NCI-H187 treated with DMSO at 0.1 percent for 48 hours (cell line): Measurements from ENCODE around the gene TRRAP.

ENCODE experiments used
- DNase-seq: peaks from one replicate; lab custom pipeline; 2025; lab: John Stamatoyannopoulos, UW

The TRRAP gene

DNA sequence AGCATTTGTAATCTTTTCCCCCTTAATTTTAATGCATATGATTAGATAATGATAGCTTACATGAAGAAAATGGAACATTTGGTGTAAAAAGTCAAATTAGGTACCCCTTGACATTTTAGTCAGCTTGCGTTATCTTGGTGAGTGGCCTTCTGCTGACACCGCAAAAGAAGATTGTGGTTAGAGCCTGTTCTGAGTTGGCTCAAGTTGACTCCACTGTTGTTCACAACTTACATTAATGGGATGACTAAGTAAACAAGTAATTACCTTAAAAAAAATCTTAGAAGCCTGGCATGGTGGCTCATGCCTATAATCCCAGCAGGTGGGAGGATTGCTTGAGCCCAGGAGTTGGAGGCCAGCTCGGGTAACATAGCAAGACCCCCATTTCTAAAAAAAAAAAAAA, 24.2 kb downstream of the TRRAP start:
- DNase-seq = no peak

DNA sequence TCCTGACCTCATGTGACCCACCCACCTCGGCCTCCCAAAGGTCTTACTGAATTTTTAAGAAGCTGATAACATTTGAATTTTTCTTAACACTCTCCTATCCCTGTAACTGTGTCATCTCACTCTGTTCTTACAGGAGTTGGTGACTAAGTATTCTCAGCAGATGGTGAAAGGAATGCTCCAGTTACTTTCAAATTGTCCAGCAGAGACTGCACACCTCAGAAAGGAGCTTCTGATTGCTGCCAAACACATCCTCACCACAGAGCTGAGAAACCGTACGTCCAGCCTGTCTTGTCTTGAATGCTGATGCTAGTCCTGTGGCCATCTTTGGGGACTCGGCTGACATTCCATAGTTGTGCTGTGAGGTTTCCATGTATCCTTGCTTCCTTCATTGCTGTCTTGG, 24.9 kb downstream of the TRRAP start:
- DNase-seq = no peak

DNA sequence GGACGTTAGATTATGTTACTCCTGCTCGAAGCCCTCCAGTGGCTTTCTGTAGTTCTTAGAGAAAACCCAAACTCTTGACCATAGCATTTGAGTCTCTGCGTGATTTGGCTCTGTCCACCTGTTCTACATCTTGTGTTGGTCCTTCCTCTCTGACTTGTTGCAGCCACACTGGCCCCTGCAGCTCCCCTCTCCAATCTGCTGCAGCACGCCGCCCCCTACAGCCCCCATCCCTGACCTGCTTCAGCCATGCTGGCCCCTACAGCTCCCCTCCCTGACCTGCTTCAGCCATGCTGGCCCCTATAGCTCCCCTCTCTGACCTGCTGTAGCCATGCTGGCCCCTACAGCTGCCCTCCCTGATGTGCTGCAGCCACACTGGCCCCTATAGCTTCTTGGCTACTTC, 29.2 kb downstream of the TRRAP start:
- DNase-seq = no peak

DNA sequence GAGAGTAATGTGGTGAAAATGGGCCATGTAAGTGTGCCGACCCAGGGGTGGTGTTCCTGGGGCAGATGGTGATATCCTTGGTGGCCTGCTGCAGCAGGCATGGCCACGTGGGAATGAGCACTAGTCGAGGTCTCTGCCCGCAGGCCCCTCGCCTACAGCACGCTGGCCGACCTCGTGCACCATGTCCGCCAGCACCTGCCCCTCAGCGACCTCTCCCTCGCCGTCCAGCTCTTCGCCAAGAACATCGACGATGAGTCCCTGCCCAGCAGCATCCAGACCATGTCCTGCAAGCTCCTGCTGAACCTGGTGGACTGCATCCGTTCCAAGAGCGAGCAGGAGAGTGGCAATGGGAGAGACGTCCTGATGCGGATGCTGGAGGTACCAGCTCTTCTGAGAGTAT, 30.3 kb downstream of the TRRAP start:
- no peak for DNase-seq

DNA sequence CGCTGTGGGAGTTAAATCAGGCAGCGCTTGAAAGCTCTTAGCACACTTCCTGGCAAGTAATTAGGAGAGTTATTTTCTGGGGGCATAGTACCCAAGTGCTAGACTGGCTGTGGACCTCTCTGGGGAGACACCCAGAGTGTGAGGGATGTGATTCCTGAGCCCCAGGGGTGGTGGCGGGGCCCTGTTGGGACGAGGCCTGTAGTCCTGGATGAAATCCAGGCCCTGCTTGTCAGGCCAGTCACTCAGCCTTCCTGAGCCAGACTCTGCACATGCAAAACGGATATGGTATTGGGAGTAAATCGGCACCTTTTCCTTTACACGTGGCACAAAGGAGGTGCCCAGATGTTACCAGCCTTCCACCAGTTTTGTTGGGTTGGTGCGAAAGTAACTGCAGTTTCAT, 31.2 kb downstream of the TRRAP start:
- DNase-seq = no peak

DNA sequence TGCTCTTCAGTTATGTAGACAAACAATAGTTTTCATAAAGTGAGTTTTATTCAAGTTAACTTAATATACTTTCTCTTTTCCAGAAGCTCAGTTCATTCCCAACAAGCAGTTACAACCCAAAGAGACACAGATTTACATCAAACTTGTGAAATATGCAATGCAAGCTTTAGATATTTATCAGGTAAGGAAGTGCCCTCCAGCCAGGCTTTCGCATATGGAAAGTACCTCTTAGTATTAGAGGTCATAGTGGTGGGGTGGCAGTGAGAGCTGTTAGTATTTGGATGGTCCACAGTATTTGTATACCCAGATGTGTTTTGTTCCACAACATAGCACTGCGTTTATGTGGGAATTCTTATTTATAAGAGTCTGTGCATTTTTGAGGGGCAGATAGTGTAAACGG, 32.1 kb downstream of the TRRAP start:
- DNase-seq = no peak

DNA sequence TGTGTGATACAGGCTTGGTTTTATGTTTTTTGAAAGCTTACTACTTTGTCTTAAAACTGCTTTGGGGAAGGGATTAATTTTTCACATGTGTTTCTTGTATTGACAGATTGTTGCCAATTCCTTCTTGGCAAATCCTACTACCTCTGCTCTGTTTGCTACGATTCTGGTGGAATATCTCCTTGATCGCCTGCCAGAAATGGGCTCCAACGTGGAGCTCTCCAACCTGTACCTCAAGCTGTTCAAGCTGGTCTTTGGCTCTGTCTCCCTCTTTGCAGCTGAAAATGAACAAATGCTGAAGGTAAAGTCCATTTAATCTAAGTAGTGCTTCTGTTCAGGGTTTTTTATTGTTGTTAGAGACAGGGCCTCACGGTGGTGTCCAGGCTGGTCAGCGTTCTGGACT, 33.6 kb downstream of the TRRAP start:
- DNase-seq = no peak

DNA sequence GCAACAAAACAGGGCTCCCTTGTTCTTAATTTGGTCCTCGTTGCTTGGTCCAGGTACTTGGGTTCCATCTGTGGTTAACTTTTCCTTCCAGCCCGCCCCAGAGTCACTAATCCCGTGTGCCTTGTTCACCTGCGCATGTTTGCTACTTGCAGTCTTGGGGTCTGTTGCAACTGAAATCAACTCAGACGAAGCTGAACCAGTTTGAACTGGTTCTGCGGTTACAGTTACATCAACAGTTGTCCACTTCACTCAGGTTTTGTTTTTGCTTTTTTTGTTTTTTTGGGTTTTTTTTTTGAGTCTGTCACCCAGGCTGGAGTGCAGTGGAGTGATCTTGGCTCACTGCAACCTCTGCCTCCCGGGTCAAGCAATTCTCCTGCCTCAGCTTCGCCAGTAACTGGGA, 34.7 kb downstream of the TRRAP start:
- DNase-seq = no peak

DNA sequence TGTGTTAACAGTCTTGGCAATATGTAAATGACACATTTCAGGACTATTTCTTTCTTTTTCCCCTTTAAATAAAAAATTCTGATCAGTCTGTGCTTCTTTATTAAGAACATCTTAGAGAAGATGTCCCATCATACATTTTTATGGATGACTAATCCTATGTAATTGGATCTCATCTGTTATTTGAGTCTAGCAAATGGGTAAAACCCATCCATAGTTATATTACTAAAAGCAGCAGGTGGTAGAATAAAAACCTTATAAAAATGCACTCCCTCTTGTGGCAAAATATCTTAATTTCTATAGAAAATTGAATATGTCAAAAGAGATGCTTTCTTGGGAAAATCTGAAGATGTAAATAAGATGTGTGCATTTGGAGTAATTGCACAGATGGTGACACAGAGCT, 35.3 kb downstream of the TRRAP start:
- DNase-seq = no peak

DNA sequence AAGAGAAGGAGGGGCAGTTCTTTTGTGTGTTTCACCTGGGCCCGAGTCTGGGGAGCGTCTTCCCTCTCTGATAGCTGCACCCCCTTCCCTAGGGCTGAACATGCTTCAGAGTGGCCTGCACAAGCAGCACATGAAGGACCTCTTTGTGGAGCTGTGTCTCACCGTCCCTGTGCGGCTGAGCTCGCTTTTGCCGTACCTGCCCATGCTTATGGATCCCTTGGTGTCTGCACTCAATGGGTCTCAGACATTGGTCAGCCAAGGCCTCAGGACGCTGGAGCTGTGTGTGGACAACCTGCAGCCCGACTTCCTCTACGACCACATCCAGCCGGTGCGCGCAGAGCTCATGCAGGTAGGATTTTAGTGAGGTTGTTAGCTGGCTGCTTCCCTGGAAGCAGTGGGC, 39.0 kb downstream of the TRRAP start:
- DNase-seq = no peak

DNA sequence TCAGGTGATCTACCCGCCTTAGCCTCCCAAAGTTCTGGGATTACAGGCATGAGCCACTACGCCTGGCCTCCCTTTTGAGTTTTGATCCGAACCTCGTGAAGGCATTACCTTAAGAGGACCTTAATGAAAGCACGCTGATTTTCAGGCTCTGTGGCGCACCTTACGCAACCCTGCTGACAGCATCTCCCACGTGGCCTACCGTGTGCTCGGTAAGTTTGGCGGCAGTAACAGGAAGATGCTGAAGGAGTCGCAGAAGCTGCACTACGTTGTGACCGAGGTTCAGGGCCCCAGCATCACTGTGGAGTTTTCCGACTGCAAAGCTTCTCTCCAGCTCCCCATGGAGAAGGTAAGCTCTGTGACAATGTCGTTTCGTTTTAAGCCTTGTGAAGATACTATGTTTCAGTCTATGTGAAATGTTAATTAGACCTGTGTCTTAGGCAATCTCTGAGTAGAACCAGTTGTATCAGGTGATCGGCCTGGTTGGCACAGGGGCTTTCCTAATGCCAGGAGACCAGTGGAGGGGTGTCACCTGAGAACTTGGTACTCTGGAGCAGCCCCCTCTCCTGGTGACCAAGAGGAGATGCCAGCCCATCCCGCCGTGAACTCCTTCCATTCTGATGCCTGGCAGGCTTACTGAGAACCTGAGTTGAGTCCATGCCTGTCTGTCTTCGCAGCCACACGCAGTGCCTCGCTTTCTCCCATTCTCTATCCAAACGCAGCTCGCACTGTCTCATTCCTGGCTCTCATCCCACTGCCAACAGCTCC, 43.5 kb downstream of the TRRAP start:
- no peak for DNase-seq

DNA sequence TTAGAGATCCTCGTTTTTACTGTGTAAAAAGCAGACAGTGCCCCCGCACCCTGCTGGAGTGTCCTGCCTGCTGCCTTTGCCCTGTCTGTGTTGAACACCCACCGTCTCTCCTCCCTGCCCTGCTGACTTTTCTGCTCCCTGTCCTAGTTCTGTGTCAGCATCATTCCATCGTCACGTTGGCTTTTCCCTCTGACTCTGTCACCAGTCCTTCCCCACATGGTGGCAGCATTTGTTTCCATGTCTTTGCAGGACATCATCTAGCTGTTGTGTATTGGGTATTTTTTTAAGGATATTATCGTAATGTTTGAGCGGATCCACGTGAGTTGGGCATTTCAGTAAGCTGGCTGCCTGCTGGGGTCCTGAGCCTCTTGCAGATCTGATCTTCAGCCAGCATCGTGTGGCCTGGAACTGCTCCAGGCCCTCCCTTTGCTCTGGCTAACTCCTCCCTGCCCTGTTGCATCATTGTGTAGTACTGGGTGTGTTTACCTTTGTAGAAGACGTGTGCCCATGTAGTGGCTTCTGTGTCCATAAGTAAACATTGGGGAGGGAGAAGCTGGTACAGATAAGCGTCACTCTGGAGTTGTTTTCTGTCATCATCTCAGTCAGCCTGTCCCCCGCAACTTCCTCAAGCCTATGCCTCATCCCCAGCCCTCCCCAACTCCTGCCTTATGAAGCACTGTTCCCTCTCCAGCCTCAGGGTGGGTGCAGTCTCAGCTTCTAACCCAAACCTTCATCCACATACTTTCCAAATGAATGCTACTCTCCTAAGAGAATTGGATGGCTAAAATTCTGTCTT, 44.3 kb downstream of the TRRAP start:
- no peak for DNase-seq

DNA sequence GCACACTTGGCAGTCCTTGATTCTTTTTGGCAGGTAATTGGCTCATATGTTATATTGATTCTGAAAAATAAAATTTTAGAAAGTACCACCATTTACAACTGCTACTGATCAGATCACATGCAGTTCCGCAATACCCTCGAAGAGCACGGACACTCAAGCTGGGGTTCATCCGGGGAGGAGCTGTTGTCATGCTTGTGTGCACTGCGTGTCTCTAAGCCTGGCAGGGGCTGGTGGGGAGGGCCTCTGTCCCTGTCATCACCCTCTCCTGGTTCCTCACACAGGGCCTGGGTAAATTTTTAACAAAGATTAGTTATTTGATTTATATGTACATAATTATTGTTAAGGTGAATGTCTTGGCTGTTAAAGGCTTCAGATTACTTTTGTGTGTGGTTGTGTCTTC, 45.2 kb downstream of the TRRAP start:
- DNase-seq = no peak

DNA sequence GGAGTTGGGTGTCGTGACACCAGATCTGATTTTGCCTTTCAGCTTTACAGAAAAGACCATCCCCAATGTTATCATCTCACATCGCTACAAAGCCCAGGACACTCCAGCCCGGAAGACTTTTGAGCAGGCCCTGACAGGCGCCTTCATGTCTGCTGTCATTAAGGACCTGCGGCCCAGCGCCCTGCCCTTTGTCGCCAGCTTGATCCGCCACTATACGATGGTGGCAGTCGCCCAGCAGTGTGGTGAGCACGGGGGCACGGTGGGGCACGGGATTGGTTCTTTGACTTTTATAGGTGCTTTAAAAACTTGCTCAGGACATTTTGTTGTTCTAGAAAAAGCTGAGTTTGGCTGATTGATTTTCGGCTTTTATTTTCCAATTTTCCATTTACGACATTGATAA, 48.8 kb downstream of the TRRAP start:
- DNase-seq = no peak

DNA sequence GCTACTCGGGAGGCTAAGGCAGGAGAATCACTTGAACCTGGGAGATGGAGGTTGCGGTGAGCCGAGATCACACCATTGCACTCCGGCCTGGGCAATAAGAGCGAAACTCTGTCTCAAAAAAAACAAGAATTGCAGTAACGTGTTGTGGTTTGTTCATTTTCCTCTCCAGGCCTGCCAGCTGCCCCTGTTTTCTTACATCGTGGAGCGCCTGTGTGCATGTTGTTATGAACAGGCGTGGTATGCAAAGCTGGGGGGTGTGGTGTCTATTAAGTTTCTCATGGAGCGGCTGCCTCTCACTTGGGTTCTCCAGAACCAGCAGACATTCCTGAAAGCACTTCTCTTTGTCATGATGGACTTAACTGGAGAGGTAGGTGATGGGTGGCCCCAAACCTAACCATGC, 52.1 kb downstream of the TRRAP start:
- no peak for DNase-seq

DNA sequence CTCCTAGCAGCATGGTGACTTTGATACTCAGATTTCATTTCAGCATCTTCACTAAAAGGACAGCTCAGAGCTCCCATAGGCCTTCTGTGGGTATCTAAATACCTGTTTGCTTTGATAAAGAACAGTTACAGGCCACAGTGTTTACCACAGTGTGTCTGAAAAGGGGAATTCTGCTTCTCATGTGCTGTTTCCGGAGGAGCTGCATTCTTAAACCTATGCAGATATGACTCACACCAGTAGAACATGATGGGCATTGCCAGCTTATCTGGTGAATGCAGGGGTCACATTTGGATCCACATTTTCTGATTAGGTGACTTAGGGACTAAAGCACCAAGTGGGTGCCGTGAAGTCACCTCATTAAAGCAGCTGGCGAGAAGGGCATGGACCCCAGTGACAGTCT, 52.6 kb downstream of the TRRAP start:
- DNase-seq = no peak

DNA sequence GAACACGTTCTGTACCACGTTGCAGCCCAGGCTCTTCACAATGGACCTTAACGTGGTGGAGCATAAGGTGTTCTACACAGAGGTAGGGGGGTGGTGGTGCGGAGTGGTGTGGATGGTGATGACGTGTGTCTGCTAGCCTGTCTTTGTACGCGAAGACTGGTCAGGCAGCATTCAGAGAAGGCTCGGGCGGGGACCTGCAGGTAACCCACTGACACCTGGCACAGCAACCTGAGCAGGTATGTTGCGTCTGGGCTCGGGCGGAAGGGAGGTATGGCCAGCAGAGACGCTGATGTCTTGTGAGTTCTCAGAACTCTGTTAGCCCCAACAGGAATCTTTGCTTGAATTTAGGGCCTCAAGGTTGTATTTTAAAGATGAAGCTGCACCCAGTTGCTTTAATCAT, 55.0 kb downstream of the TRRAP start:
- DNase-seq = no peak

DNA sequence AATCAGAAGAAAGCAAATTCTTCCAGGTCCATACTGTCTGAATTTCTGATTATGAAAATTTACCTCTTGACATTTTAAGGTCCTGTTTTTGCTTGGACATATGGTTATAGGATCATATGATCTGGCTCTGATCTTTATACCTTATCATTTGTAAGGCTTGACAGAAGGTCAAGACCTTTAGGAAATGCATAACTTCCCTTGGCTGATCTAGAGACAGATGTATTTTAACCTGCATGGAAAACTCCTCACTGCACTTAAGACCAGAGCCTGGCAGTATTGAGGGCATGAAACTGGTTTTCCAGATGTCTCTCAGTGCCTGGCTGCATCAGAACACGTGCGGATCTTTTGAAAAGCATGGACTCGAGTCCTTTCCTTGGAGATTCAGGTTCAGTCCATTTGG, 55.9 kb downstream of the TRRAP start:
- no peak for DNase-seq

DNA sequence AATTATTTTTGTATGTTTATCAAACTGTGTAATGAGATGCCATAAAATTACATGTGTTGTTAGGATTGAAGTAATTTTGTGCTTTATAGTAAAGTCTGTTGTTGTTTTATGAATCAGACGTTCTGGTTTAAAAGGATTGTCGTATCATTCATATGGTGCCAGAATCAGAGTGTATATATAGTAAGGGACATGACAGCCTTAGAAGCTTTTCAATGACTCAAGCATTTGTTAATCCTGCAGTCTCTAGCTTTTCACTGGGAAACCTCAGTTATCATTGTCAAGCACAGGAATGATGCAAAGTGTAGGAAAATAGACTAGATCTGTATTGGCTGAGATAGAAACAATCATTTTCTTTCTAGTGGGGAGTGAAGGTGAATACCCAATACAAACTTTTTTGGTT, 57.5 kb downstream of the TRRAP start:
- no peak for DNase-seq

DNA sequence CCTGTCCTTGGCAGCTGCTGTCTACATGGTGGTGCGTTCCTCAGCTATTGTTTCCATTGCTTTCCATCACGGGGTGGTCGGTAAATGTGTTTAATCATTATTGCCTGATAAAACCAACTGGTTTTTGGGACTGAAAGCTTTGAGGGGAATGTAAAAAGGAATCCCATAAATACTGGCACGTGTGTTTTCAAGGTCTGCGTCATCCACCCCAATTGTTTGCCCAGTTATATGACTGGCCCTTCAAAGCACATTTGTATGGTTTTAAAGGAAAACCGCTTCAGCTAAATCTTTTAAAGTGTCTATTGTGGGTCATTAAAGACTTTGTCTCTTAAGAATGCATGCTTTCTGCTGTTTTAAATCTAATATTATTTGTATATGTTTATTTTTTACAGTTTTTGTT, 65.0 kb downstream of the TRRAP start:
- DNase-seq = no peak

DNA sequence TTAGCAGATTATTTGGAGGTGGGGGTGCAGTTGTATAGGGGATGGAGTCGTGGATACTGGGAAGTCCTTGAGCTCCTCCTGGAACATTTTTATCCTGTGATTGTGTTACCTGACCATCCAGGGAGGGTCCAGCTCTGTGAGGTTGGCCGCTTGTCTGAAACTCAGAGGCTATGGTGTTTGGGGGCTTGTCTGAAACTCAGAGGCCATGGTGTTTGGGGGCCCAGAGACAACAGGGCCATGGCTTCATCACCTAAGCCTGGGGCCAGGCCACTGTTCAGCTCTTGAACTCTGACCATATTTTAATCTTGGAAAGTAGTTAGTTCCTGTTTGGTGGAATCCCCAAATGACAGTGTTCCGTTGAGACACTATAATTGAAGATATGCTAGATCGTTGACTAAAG, 66.1 kb downstream of the TRRAP start:
- no peak for DNase-seq

DNA sequence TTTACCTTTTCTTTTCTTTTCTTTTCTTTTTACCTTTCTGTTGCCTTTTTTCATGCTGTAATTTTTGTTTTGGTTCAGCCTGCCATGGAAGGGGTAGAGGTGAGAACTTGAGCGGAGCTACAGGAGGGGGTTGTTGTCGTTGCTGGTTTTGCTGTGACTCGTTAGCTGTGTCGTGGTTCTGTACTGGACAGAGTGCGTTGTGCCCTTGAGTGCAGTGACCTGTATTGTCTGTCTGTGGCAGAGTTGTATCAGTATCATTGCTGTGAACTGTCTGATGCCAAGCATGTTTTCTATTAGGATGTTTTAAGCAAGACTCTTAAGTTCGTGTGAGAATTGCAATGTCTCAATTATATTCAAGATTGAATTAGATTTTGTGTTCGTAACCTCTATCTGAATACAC, 67.5 kb downstream of the TRRAP start:
- no peak for DNase-seq

DNA sequence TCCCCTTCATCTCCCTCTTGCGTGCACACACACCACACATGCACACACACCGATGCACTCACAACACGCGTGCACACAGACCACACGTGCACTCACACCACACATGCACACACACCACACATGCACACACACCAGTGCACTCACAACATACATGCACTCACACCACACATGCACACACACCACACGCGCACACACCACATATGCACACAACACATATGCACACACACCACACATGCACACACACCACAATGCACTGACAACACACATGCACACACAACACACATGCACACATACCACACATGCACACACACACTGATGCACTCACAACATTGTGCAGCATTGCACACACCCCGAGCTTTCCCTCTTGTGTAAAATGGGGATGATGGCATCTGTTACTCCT, 68.1 kb downstream of the TRRAP start:
- DNase-seq = no peak
